ENCODE results near the gene PPARD.

- TF ChIP-seq POLR2AphosphoS5 (IDR thresholded peaks at IDR 0.05) (no peak), CTCF (IDR thresholded peaks at IDR 0.05) (no peak)
Measured at GRCh38 chr6:35427435-35427834, 85.1 kb downstream of the PPARD start.
